ENCODE results near the gene ATP6V1A. TPM values are rescaled to one million over a fixed set of nuclear protein-coding genes. Genes with fewer than 3 reads are reported as not detected.
A peak's percentile ranks its signal among the peaks of the same experiment; 100 is the strongest.
"Not testable (repeated sequence)": the region's sequence is repeated elsewhere in the genome, so short reads cannot be mapped to it uniquely, and the experiment has no call there.

ATP6V1A gene
- total RNA-seq, 1 donor from 2014 or later = 118 TPM

DNA sequence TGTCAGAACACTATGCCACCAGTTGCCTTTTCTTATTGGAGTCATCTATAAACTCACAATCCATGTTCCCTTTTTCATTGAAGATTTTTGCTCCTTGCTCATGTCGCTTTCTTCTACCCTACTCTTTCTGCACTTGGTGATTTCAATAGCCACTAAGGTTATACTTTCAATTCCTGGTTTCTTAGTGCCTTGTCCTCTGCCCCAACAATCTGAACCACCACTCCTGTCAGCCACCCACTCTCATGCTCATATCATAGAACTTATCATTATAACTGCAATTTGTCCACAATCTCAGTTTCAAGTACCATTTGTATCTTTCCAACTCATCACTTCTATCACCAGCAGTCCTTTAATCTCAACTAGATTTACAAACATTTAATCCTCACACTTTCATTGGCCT is 81.8 kb downstream of the ATP6V1A start:
- no peak for DNase-seq (ENCODE audit: low read depth)

DNA sequence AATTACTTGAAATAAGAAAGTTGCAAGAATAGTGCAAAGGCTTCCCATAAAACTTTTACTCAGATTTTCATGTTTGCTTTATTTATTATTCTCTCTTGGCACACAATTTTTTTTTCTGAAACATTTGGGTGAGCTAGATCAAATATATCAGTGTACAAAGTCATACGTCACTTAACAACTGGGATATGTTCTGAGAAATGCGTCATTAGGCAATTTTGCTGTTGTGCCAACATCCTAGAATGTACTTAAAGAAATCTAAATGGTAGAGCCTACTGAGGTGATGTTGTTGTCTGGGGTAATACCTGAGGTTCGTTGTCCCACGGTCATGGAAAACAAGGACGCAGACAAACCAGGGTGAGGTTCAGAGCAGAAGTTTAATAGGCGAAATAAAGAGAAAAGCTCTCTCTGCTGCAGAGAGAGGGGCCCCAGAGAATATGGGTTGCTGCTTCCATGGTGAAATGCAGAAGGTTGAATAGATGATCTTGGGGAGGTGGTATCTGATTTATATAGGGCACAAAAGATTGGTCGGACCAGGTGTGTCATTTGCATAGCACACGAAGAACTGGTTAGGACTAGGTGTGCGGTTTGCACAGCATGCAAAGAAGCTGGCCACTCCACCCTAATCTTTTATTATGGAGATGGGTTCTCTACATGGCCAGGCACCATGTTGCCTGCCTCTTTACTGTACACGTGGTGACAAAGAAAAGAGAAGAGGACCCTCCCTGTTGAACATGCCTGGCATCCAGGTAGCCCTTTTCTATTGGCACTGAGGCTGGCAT is 82.9 kb downstream of the ATP6V1A start:
- no peak for DNase-seq (ENCODE audit: low read depth)

- no peak for DNase-seq (ENCODE audit: low read depth)
Observed at GRCh38 chr3:113831103-113831355, 84.2 kb downstream of the ATP6V1A start.

GRCh38 chr3:113832477-113833164 is 85.8 kb downstream of the ATP6V1A start:
- DNase-seq (ENCODE audit: low read depth) = peak; percentile 75

DNA sequence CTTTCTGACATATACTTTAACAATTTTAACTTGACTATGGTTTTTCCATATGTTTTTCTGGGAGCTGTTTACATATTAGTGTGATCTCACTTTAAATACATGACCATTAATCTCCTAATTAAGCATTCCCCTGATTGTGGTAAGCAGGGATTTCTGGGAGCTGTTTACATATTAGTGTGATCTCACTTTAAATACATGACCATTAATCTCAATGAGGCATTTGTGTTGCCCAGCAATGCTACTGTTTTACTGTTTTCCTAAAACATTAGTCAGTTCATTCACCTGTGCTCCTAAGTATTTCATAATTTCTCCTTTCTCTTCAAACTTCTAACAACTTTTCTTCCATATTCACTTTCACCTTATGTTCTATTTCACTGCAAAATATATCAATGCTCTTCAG is 88.1 kb downstream of the ATP6V1A start:
- peak; percentile 94 for DNase-seq (ENCODE audit: low read depth)

- peak; percentile 74 for DNase-seq (ENCODE audit: low read depth)
Observed at GRCh38 chr3:113838631-113839209, 91.9 kb downstream of the ATP6V1A start, which contains the start of gene GRAMD1C. Gene GRAMD1C (plus strand): TSS chr3:113838788. CDS start chr3:113838910, 122 bp downstream.

DNA sequence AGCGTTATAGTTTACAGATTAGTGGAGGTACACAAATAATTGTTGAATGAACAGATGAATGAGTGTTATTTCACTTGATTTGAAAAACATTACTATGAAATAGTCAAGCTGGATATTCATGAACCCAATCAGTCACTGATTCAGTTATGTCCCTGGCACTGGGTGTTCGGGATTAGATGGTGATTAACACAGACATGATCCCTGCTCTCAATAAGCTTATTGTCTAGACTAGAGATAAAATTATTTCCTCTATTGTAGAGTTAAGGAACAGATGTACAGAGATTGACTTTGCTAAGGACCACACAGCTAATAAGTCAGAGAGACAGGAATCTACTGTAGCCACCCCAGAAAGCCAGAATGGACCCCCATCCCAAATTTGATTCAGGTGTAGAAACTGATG is 92.7 kb downstream of the ATP6V1A start:
- peak; percentile 42 for DNase-seq (ENCODE audit: low read depth)

DNA sequence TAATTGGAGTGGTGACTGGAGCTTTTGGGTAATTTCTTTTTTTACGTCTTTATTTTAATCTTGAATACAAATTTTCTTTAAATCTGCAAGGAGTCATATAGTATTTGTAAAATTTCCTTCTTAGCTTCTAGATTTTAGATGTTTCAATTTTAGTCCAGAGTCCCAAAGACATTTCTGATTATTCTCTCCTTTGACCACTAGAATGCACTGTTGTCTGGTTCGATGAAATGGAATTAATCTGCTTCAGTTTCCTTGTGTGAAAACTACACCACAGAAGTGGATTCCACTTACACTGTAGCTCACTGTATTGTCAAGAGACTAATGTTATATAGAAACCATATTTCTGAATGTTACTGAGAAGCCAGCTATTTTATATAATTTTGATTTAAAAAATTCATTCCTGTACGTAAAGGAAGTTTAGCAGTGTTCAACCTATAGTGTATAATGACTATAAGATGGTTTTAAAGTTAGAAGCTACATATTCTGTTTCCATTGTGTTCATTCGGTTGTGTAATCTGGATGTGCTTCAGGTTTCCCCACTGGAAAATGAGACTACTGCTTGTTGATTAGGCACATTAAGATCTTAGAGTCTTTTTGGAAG is 97.9 kb downstream of the ATP6V1A start:
- DNase-seq (ENCODE audit: low read depth) = peak; percentile 69

DNA sequence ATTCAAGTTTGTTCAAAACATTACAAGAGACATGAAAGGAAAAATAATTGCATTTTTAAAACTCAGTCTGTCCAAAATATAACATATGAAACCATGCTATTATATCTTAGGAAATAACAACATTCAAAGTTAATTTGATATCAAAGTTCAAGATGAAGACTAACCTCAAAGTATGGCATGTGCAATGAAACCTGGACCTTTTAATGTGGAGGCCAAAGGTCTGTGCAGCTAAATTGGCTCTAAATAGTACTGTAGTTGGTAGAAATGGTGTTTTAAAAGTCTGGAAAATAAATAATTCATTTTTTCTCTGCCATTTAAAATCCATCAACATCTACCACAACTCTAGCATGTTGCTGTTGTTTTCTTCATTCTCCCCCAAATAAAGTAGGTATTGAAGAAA is 100.4 kb downstream of the ATP6V1A start:
- no peak for DNase-seq (ENCODE audit: low read depth)

DNA sequence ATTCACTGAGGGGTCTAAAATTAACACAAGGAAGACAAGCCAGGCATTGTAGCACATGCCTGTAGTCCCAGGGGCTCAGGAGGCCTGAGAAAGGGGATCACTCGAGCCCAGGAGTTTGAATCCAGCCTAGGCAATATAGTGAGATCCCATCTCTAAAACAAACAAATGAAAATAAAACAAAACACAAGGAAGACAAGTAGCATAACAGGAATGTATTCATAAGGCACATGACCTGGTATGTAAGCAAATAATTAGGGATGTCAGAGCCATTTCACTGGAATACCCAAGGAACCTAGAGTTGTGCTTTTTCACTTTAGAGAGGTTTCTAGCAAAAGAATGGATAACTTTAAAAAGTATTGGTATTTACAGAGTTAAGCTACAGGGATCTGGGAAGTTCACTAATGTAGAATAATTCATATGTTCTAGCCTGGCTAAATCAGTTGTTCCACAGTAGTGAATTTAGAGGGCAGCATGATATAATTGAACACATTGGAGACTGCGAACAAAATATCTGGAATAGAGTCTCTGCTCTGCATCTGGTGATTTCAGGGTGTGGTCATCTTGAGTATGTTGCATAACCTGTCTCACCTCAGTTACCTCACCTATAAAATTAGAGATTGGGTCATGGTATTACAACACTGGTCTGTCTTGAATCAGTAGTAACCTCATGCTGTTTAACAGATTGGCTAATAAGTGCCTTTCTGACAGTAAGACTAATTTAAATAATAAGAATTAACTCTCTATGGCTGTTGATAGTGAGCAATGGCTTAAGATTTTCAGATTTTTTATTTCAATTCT is 101.0 kb downstream of the ATP6V1A start:
- peak; percentile 82 for DNase-seq (ENCODE audit: low read depth)

DNA sequence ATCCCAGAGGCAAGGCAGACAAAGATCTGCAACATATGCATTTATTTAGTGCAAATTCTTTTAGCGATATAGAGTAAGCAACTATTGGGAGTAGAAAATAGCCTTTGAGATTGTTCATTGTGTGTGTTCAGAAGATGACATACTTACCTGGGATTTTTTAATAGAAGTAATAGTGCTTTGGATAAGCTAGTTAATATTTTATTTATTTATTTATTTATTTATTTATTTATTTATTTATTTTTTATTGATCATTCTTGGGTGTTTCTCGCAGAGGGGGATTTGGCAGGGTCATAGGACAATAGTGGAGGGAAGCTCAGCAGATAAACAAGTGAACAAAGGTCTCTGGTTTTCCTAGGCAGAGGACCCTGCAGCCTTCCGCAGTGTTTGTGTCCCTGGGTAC is 102.2 kb downstream of the ATP6V1A start:
- DNase-seq (ENCODE audit: low read depth) = not testable (repeated sequence)

DNA sequence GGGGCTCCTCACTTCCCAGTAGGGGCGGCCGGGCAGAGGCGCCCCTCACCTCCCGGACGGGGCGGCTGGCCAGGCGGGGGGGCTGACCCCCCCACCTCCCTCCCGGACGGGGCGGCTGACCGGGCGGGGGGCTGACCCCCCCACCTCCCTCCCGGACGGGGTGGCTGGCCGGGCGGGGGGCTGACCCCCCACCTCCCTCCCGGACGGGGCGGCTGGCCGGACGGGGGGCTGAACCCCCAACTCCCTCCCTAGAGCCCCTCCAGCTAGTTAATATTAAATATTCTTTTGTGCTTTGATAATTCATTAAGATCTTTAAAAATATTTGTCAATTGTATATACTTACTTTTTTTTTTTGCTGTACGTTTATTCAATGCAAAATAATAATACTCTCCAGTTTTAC is 103.0 kb downstream of the ATP6V1A start:
- DNase-seq (ENCODE audit: low read depth) = not testable (repeated sequence)

DNA sequence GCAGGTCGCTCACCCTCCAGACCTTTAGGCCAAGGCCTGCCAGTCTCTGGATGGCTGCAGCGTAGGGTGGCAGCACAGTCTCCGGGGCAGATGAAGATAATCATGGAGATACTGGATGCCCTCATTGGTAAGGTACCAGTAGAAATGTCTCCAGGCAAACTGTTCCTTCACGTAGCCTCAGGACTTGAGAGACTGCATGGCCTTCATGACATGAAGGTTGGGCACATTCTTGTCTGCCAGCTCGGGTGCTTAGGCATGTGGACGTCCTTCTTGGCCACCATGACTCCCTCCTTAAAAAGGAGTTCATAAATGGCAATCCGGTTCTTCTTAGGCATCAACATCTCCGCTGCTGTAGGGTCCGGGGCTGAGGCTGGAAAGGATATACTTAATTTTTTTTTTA is 103.6 kb downstream of the ATP6V1A start:
- DNase-seq (ENCODE audit: low read depth) = not testable (repeated sequence)

- no peak for DNase-seq (ENCODE audit: low read depth)
Observed at GRCh38 chr3:113852506-113852905, 105.7 kb downstream of the ATP6V1A start.

Other genes starting within 250 kb of the ATP6V1A start
- 8.7 and 19.3 TPM in 2 replicates for gene SPICE1, start 231.9 kb upstream of the ATP6V1A start, total RNA-seq
- gene SIDT1, start 214.5 kb upstream of the ATP6V1A start, total RNA-seq = under 0.01 and 0.52 TPM in 2 replicates
- gene USF3, start 50.4 kb upstream of the ATP6V1A start, total RNA-seq = 6.1 and 14.8 TPM in 2 replicates
- 139 and 217 TPM in 2 replicates for gene NAA50, start 786 bp upstream of the ATP6V1A start, total RNA-seq
- 3.0 and 11.8 TPM in 2 replicates for gene GRAMD1C, start 91.8 kb downstream of the ATP6V1A start, total RNA-seq
- gene ZDHHC23, start 201.0 kb downstream of the ATP6V1A start, total RNA-seq = 6.6 and 14.6 TPM in 2 replicates